OCI-LY7 (cell line): ENCODE measurements around the gene HS3ST4. TPM values are rescaled to one million over a fixed set of nuclear protein-coding genes. Genes with fewer than 3 reads are reported as not detected.
"Not testable (repeated sequence)": the region's sequence is repeated elsewhere in the genome, so short reads cannot be mapped to it uniquely, and the experiment has no call there.

Experiments
- BruUV-seq: library from RNA; stranded (reverse); fragments of 400-500 nt; replicated peaks from 2 replicates; lab custom pipeline; 2021; lab: Mats Ljungman, UMichigan
- CTCF ChIA-PET: fragments of 300-600 bp; sonication (Branson Sonifier 250); formaldehyde crosslinking; loops from one replicate; lab custom pipeline; 2022; ENCODE audit warnings: antibody characterized with exemption; ENCODE audit not compliant: unreplicated experiment; lab: Charles Lee
- POLR2A ChIA-PET: fragments of 300-600 bp; sonication (Branson Sonifier 250); formaldehyde crosslinking; loops from one replicate; lab custom pipeline; 2022; ENCODE audit warnings: antibody characterized with exemption; lab: Charles Lee
- DNase-seq: peaks from one replicate; pipeline ENCODE4 v3.0.0-alpha.2; 2015; ENCODE audit warnings: low spot score
- H2AFZ ChIP-seq: fragments of 200-600 bp; sonication (generic), shearing (Covaris generic); 2 replicates; pipeline ENCODE4 v1.6.1; 2014; ENCODE audit warnings: mild to moderate bottlenecking, antibody characterized with exemption, low read length, moderate library complexity
- H3K27ac ChIP-seq: fragments of 200-600 bp; sonication (generic); 2 replicates; pipeline ENCODE4 v1.5.1; 2014; ENCODE audit warnings: mixed run types, low read depth, mild to moderate bottlenecking, moderate library complexity, low read length, inconsistent platforms; ENCODE audit not compliant: poor library complexity, severe bottlenecking
- H3K36me3 ChIP-seq: fragments of 200-600 bp; sonication (generic); 2 replicates; pipeline ENCODE4 v1.6.1; 2014; ENCODE audit warnings: mild to moderate bottlenecking, antibody characterized with exemption, low read length, moderate library complexity, mixed read lengths; ENCODE audit not compliant: insufficient read depth
- H3K4me1 ChIP-seq: fragments of 200-600 bp; sonication (generic); 2 replicates; pipeline ENCODE4 v1.5.1; 2014; ENCODE audit warnings: mild to moderate bottlenecking, low read length; ENCODE audit not compliant: insufficient read depth, poor library complexity, severe bottlenecking
- H3K4me2 ChIP-seq: fragments of 200-600 bp; sonication (generic); 2 replicates; pipeline ENCODE4 v1.6.1; 2014; ENCODE audit warnings: mild to moderate bottlenecking, low read length
- H3K4me3 ChIP-seq: fragments of 200-600 bp; sonication (generic); 2 replicates; pipeline ENCODE4 v1.5.1; 2014; ENCODE audit warnings: mild to moderate bottlenecking, low read depth, low read length; ENCODE audit not compliant: poor library complexity, severe bottlenecking
- H3K79me2 ChIP-seq: fragments of 200-600 bp; sonication (generic); 2 replicates; pipeline ENCODE4 v1.6.1; 2016; ENCODE audit warnings: low read depth, mild to moderate bottlenecking, low read length, moderate library complexity, mixed read lengths; ENCODE audit not compliant: insufficient read depth
- H3K9me2 ChIP-seq: fragments of 200-600 bp; sonication (generic); 2 replicates; pipeline ENCODE4 v1.6.1; 2016; ENCODE audit warnings: mild to moderate bottlenecking, low read length, mixed read lengths; ENCODE audit not compliant: insufficient read depth
- H3K9me3 ChIP-seq: fragments of 200-600 bp; sonication (generic); 2 replicates; pipeline ENCODE4 v1.6.1; 2014; ENCODE audit warnings: mild to moderate bottlenecking, mixed run types, low read length, mixed read lengths
- H4K20me1 ChIP-seq: fragments of 200-600 bp; sonication (generic); 2 replicates; pipeline ENCODE4 v1.6.1; 2014; ENCODE audit warnings: mild to moderate bottlenecking, antibody characterized with exemption, low read length, moderate library complexity, mixed read lengths; ENCODE audit not compliant: insufficient read depth
- CTCF ChIP-seq: fragments of 200-600 bp; sonication (generic); conservative IDR thresholded peaks from 2 replicates; pipeline ENCODE4 v1.5.1; 2014; ENCODE audit warnings: mild to moderate bottlenecking, antibody characterized with exemption, low read length, moderate library complexity, mixed read lengths
- EZH2phosphoT487 ChIP-seq: fragments of 200-600 bp; sonication (generic); IDR thresholded peaks from 2 replicates; pipeline ENCODE4 v1.6.1; 2018; ENCODE audit warnings: low read depth, borderline replicate concordance, mild to moderate bottlenecking, mixed run types, antibody characterized with exemption, low read length, moderate library complexity, mixed read lengths
- intact Hi-C: fragments of 100-400 bp; cut with micrococcal nuclease; formaldehyde crosslinking; loops from one replicate; pipeline ENCODE4 v1.10.0; 2022; ENCODE audit not compliant: unreplicated experiment
- total RNA-seq, 2 experiments: library from RNA; depleted of rRNA in 1 of 2; stranded (reverse); fragments of >200 nt in 1 of 2; shearing (Covaris generic) in 1 of 2; gene quantifications; 2 replicates each; pipeline ENCODE4 v1.2.3, GENCODE V29; 2014 to 2022

HS3ST4 gene
- total RNA-seq, 2 experiments from 2014 or later: not detected

GRCh38 chr16:26091511-26091910 is 399.8 kb downstream of the HS3ST4 start:
- Histone ChIP-seq H3K79me2 (no peaks in the 10 kb centered on the region), H4K20me1 (no peaks in the 10 kb centered on the region), H3K27ac (no peak overlapping the region), H3K9me2 (no peaks in the 10 kb centered on the region), H3K36me3 (no peaks in the 10 kb centered on the region), H3K9me3 (no peaks in the 10 kb centered on the region), H3K4me2 (no peak overlapping the region), H3K4me3 (no peak overlapping the region), H3K4me1 (no peaks in the 10 kb centered on the region), H2AFZ (no peak overlapping the region)
- ChIA-PET CTCF (no interaction called here), POLR2A (no interaction called here)
- no peak for DNase-seq
- TF ChIP-seq EZH2phosphoT487 (no peak), CTCF (no peak)
- intact Hi-C loops: no loop called here
- BruUV-seq: no TSS peak

GRCh38 chr16:26098206-26098605 is 406.4 kb downstream of the HS3ST4 start:
- CTCF ChIA-PET, H3K27ac ChIP-seq, intact Hi-C loops, DNase-seq, H3K36me3 ChIP-seq, H3K4me1 ChIP-seq, H3K9me3 ChIP-seq, BruUV-seq, H4K20me1 ChIP-seq, H2AFZ ChIP-seq, H3K9me2 ChIP-seq, POLR2A ChIA-PET, H3K4me3 ChIP-seq, H3K79me2 ChIP-seq, H3K4me2 ChIP-seq: not testable (repeated sequence)

- no peaks in the 10 kb centered on the region for H3K9me3 ChIP-seq
- DNase-seq: no peak
- ChIA-PET CTCF (no interaction called here), POLR2A (no interaction called here)
- intact Hi-C loops: no loop called here
- H3K79me2 ChIP-seq: no peaks in the 10 kb centered on the region
- H2AFZ ChIP-seq: no peak overlapping the region
- TF ChIP-seq EZH2phosphoT487: no peak
- TF ChIP-seq CTCF: no peak
- no peaks in the 10 kb centered on the region for H3K4me1 ChIP-seq
- no peak overlapping the region for H3K4me3 ChIP-seq
- H4K20me1 ChIP-seq: no peaks in the 10 kb centered on the region
- no peak overlapping the region for H3K4me2 ChIP-seq
- no TSS peak for BruUV-seq
- no peaks in the 10 kb centered on the region for H3K36me3 ChIP-seq
- H3K27ac ChIP-seq: no peak overlapping the region
- H3K9me2 ChIP-seq: no peaks in the 10 kb centered on the region
Observed at GRCh38 chr16:26102369-26102768, 410.6 kb downstream of the HS3ST4 start.
